ENCODE data around the gene HEMK1.

The HEMK1 gene

GRCh38 chr3:50542177-50543034, 26.9 kb upstream of the HEMK1 start:
- peak; percentile 15 to 52 for DNase-seq (ENCODE audit: low read depth in 2 of 2, low spot score in 1 of 2)

GRCh38 chr3:50545781-50546180, 23.5 kb upstream of the HEMK1 start:
- DNase-seq (ENCODE audit: low read depth in 2 of 2, low spot score in 1 of 2), result no peak

GRCh38 chr3:50549226-50549625, 20.1 kb upstream of the HEMK1 start:
- no peak for DNase-seq (ENCODE audit: low read depth in 2 of 2, low spot score in 1 of 2)

GRCh38 chr3:50550079-50550736, 19.1 kb upstream of the HEMK1 start:
- peak in 1 of 2 donors; percentile 45 for DNase-seq (ENCODE audit: low read depth in 2 of 2, low spot score in 1 of 2)

GRCh38 chr3:50551054-50551659, 18.2 kb upstream of the HEMK1 start:
- DNase-seq (ENCODE audit: low read depth in 2 of 2, low spot score in 1 of 2), result no peak

GRCh38 chr3:50551681-50552435, 17.5 kb upstream of the HEMK1 start:
- DNase-seq (ENCODE audit: low read depth in 2 of 2, low spot score in 1 of 2), result no peak

- DNase-seq (ENCODE audit: low read depth in 2 of 2, low spot score in 1 of 2), result no peak
Observed at GRCh38 chr3:50552598-50552997, 16.7 kb upstream of the HEMK1 start.

GRCh38 chr3:50554553-50554952, 14.8 kb upstream of the HEMK1 start:
- DNase-seq (ENCODE audit: low read depth in 2 of 2, low spot score in 1 of 2), result no peak

- DNase-seq (ENCODE audit: low read depth in 2 of 2, low spot score in 1 of 2), result no peak
Observed at GRCh38 chr3:50557106-50557505, 12.2 kb upstream of the HEMK1 start.

GRCh38 chr3:50557915-50558314, 11.4 kb upstream of the HEMK1 start:
- no peak for DNase-seq (ENCODE audit: low read depth in 2 of 2, low spot score in 1 of 2)

GRCh38 chr3:50559702-50560101, 9.6 kb upstream of the HEMK1 start:
- DNase-seq (ENCODE audit: low read depth in 2 of 2, low spot score in 1 of 2), result no peak

- no peak for DNase-seq (ENCODE audit: low read depth in 2 of 2, low spot score in 1 of 2)
Observed at GRCh38 chr3:50562861-50563260, 6.5 kb upstream of the HEMK1 start.

- no peak for DNase-seq (ENCODE audit: low read depth in 2 of 2, low spot score in 1 of 2)
Observed at GRCh38 chr3:50563867-50564266, 5.5 kb upstream of the HEMK1 start.

- DNase-seq (ENCODE audit: low read depth in 2 of 2, low spot score in 1 of 2), result no peak
Observed at GRCh38 chr3:50564321-50564720, 5.0 kb upstream of the HEMK1 start.

- no peak for DNase-seq (ENCODE audit: low read depth in 2 of 2, low spot score in 1 of 2)
Observed at GRCh38 chr3:50567011-50567385, 2.3 kb upstream of the HEMK1 start.

- DNase-seq (ENCODE audit: low read depth in 2 of 2, low spot score in 1 of 2), result peak; percentile 86 to 88
Observed at GRCh38 chr3:50567386-50568167, 1.7 kb upstream of the HEMK1 start, which contains the start of gene C3orf18. TSS of gene C3orf18 (minus strand) at chr3:50567747. CDS start at chr3:50565699, 2,048 bp downstream.

- DNase-seq (ENCODE audit: low read depth in 2 of 2, low spot score in 1 of 2), result no peak
Observed at GRCh38 chr3:50570508-50571279, 1.4 kb downstream of the HEMK1 start.

GRCh38 chr3:50571486-50571885, 2.2 kb downstream of the HEMK1 start:
- no peak for DNase-seq (ENCODE audit: low read depth in 2 of 2, low spot score in 1 of 2)

GRCh38 chr3:50572158-50572557, 2.8 kb downstream of the HEMK1 start:
- DNase-seq (ENCODE audit: low read depth in 2 of 2, low spot score in 1 of 2), result peak in 1 of 2 donors; percentile 67
